Spleen (tissue), 7 donors: ENCODE measurements around the gene NFE2L3.
A peak's percentile ranks its signal among the peaks of the same experiment; 100 is the strongest.

Experiments used
- POLR2A ChIP-seq, 3 donors: fragments of 450-650 bp; IDR thresholded peaks; one replicate each; pipeline ENCODE4 v1.5.1; 2017; ENCODE audit warnings: antibody characterized with exemption in 3 of 3, mild to moderate bottlenecking in 1 of 3
- POLR2AphosphoS5 ChIP-seq, 3 donors: sonication (generic); formaldehyde crosslinking; IDR thresholded peaks; one replicate each; pipeline ENCODE4 v1.5.1; 2017; ENCODE audit warnings: antibody characterized with exemption in 3 of 3
- TF ChIP-seq, protein P1 (sequence below), 11 experiments: fragments of 200-600 bp in 7 of 11; fragments of 450-650 bp in 4 of 11; sonication (generic) in 4 of 11; IDR thresholded peaks in 8 of 11; conservative IDR thresholded peaks in 3 of 11; 1 replicate in 7 of 11; 2 replicates in 4 of 11; pipeline versions ENCODE4 v1.4.0 to v1.8.0; 2016 to 2021; ENCODE audit warnings: antibody characterized with exemption in 11 of 11, inconsistent platforms in 4 of 11, mild to moderate bottlenecking in 1 of 11
- donor health status: DM: no; HTN: no; CAD: no; lungs with moderate emphysema.
- donor health status: DM: no; HTN: no; CAD: no.
- donor health status: DM: no; HTN: no; CAD: no.

DNA sequence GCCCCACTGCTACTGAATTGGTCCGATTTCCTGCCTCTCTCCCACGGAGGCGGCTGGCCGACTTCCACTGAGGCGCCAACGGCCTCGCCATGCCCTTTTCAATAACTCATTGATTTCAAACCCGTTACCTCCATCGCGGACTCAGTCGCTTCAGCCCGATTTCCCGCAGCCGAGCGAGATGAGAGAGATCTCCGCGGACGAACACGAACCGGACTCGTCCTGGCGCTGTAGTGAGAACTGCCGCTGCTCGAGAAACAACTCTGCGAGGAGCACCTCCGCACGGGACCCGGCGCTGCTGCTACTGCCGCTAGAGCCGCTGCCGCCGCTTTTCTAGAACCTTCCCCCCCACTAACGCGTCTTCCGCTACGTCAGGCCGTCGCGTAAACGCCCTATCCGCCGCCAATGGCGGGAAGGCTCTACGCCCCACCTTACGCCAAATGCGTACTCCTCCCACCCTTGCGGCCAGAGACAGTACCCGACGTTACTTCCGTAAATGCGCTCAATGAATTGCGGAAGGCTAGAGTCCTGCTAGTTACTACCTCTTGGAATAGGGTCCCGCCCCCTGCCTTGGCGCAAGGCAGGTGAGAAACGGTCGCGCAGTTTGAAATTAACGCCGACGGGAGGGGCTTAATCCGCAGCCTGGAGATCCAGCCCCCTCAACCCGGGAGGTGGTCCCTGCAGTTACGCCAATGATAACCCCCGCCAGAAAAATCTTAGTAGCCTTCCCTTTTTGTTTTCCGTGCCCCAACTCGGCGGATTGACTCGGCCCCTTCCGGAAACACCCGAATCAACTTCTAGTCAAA lies 48.6 kb downstream of the NFE2L3 start, which contains the start of gene HNRNPA2B1:
- TF ChIP-seq, protein P1, sequence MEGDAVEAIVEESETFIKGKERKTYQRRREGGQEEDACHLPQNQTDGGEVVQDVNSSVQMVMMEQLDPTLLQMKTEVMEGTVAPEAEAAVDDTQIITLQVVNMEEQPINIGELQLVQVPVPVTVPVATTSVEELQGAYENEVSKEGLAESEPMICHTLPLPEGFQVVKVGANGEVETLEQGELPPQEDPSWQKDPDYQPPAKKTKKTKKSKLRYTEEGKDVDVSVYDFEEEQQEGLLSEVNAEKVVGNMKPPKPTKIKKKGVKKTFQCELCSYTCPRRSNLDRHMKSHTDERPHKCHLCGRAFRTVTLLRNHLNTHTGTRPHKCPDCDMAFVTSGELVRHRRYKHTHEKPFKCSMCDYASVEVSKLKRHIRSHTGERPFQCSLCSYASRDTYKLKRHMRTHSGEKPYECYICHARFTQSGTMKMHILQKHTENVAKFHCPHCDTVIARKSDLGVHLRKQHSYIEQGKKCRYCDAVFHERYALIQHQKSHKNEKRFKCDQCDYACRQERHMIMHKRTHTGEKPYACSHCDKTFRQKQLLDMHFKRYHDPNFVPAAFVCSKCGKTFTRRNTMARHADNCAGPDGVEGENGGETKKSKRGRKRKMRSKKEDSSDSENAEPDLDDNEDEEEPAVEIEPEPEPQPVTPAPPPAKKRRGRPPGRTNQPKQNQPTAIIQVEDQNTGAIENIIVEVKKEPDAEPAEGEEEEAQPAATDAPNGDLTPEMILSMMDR (IDR thresholded peaks at IDR 0.05 in 8 of 11, conservative IDR thresholded peaks at IDR 0.05 in 3 of 11): peak in 7 of 11 experiments; percentile 7 to 56 (median 51)
- TF ChIP-seq POLR2A (IDR thresholded peaks at IDR 0.05) (peak; percentile 100), POLR2AphosphoS5 (IDR thresholded peaks at IDR 0.05) (peak; percentile 100)
